ENCODE results near the gene NPHS1. TPM values are rescaled to one million over a fixed set of nuclear protein-coding genes. Genes with fewer than 3 reads are reported as not detected.
A peak's percentile ranks its signal among the peaks of the same experiment; 100 is the strongest.

Gene NPHS1
- total RNA-seq, 1 experiment from 2014 or later: 0.67 TPM

DNA sequence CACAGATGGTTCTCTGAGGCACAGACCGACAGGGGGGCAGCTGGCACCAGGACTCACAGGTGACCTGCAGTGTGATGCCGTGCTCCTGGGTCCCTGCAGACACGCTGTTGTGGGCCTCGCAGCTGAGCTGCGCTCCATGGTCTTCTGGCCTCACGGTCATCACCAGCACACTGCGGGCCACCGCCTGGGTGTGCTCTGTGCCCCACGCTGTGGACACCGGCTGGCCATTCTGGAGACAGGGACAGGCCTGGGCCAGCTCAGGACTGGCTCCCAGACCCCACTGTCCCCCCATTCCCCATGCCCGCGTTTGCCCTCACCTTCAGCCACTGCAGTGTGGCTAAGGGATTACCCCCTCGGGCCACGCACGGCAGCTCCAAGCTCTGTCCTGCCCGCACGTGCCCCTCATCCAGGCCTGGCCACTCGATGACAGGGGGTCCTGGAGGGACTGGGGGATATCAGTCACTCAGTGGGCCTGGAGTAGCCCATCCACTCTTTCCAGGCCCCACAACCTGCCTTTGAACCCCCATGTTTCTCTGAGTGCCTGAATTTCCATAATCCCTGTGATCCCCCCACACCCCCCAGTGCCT lies 3.3 kb downstream of the NPHS1 start:
- ChIA-PET CTCF (no interaction called here), POLR2A (no interaction called here)
- DNase-seq (ENCODE audit: low read depth, low spot score): no peak
- Histone ChIP-seq H3K27me3 (ENCODE audit: control insufficient read depth, insufficient read depth, low read length) (no peaks in the 10 kb centered on the region), H3K4me3 (ENCODE audit: low read depth in 2 of 2, low read length in 2 of 2) (no peak overlapping the region), H3K9me3 (ENCODE audit: control insufficient read depth, insufficient read depth, low read depth, low read length) (no peaks in the 10 kb centered on the region), H3K27ac (ENCODE audit: low read length) (no peak overlapping the region), H3K36me3 (ENCODE audit: control insufficient read depth, insufficient read depth, low read length) (no peaks in the 10 kb centered on the region), H3K4me1 (ENCODE audit: control insufficient read depth, insufficient read depth, low read length) (peaks cover 11% of the 10 kb centered on the region)
- TF ChIP-seq SIN3A (IDR thresholded peaks at IDR 0.05; ENCODE audit: borderline replicate concordance, insufficient read depth, low read depth, low read length) (no peak), POLR2AphosphoS5 (IDR thresholded peaks at IDR 0.05; ENCODE audit: low read depth, low read length) (no peak)
- TF ChIP-seq, protein P1, sequence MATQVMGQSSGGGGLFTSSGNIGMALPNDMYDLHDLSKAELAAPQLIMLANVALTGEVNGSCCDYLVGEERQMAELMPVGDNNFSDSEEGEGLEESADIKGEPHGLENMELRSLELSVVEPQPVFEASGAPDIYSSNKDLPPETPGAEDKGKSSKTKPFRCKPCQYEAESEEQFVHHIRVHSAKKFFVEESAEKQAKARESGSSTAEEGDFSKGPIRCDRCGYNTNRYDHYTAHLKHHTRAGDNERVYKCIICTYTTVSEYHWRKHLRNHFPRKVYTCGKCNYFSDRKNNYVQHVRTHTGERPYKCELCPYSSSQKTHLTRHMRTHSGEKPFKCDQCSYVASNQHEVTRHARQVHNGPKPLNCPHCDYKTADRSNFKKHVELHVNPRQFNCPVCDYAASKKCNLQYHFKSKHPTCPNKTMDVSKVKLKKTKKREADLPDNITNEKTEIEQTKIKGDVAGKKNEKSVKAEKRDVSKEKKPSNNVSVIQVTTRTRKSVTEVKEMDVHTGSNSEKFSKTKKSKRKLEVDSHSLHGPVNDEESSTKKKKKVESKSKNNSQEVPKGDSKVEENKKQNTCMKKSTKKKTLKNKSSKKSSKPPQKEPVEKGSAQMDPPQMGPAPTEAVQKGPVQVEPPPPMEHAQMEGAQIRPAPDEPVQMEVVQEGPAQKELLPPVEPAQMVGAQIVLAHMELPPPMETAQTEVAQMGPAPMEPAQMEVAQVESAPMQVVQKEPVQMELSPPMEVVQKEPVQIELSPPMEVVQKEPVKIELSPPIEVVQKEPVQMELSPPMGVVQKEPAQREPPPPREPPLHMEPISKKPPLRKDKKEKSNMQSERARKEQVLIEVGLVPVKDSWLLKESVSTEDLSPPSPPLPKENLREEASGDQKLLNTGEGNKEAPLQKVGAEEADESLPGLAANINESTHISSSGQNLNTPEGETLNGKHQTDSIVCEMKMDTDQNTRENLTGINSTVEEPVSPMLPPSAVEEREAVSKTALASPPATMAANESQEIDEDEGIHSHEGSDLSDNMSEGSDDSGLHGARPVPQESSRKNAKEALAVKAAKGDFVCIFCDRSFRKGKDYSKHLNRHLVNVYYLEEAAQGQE (IDR thresholded peaks at IDR 0.05; ENCODE audit: insufficient read depth in 1 of 2, low read depth in 2 of 2, low read length in 1 of 2): 0 out of 4 replicates have a peak, but pooled peaks of 1 of the 2 experiments have one; percentile 16
- TF ChIP-seq, protein P2, sequence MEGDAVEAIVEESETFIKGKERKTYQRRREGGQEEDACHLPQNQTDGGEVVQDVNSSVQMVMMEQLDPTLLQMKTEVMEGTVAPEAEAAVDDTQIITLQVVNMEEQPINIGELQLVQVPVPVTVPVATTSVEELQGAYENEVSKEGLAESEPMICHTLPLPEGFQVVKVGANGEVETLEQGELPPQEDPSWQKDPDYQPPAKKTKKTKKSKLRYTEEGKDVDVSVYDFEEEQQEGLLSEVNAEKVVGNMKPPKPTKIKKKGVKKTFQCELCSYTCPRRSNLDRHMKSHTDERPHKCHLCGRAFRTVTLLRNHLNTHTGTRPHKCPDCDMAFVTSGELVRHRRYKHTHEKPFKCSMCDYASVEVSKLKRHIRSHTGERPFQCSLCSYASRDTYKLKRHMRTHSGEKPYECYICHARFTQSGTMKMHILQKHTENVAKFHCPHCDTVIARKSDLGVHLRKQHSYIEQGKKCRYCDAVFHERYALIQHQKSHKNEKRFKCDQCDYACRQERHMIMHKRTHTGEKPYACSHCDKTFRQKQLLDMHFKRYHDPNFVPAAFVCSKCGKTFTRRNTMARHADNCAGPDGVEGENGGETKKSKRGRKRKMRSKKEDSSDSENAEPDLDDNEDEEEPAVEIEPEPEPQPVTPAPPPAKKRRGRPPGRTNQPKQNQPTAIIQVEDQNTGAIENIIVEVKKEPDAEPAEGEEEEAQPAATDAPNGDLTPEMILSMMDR (IDR thresholded peaks at IDR 0.05): no peak
- no peak for ATAC-seq
- no TSS peak for BruUV-seq (replicated peaks)
- in situ Hi-C loops (cut with HindIII; ENCODE audit: low pct_unique_long_range_greater_than_20kb, low sequenced_read_pairs) (no loop called here), intact Hi-C loops (cut with micrococcal nuclease; ENCODE audit: unreplicated experiment) (no loop called here)

DNA sequence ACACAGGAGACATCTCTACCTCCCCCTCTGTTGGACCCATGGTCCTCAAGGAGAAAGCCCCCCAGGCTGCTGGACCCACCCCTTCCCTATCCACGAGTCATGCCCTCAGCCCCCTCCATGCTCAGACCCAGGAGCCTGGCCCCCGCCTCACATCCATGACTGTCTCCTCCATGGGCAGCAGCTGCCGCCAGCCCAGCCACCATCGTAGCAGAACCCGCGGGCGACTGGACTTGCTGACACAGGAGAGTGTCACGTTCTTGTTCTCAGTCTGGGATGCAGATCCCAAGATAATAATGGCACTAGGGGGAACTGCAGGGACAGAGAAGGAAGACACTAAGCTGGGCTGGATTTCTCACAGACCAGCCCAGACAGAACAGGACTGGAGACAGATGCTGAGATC lies 3.8 kb downstream of the NPHS1 start:
- no peaks in the 10 kb centered on the region for H3K36me3 ChIP-seq (ENCODE audit: control insufficient read depth, insufficient read depth, low read length)
- no peak overlapping the region for H3K27ac ChIP-seq (ENCODE audit: low read length)
- in situ Hi-C loops (cut with HindIII; ENCODE audit: low pct_unique_long_range_greater_than_20kb, low sequenced_read_pairs): no loop called here
- intact Hi-C loops (cut with micrococcal nuclease; ENCODE audit: unreplicated experiment): no loop called here
- no TSS peak for BruUV-seq (replicated peaks)
- ATAC-seq (no peak), DNase-seq (ENCODE audit: low read depth, low spot score) (no peak)
- no peak for TF ChIP-seq POLR2AphosphoS5 (IDR thresholded peaks at IDR 0.05; ENCODE audit: low read depth, low read length)
- no peak for TF ChIP-seq TCF7L2 (IDR thresholded peaks at IDR 0.05; ENCODE audit: low read depth, low read length)
- TF ChIP-seq, protein P2 (IDR thresholded peaks at IDR 0.05): no peak
- no peak for TF ChIP-seq SIN3A (IDR thresholded peaks at IDR 0.05; ENCODE audit: borderline replicate concordance, insufficient read depth, low read depth, low read length)
- TF ChIP-seq, protein P1 (IDR thresholded peaks at IDR 0.05; ENCODE audit: insufficient read depth in 1 of 2, low read depth in 2 of 2, low read length in 1 of 2): no peak
- H3K9me3 ChIP-seq (ENCODE audit: control insufficient read depth, insufficient read depth, low read depth, low read length): no peaks in the 10 kb centered on the region
- H3K27me3 ChIP-seq (ENCODE audit: control insufficient read depth, insufficient read depth, low read length): no peaks in the 10 kb centered on the region
- no peak overlapping the region for H3K4me3 ChIP-seq (ENCODE audit: low read depth in 2 of 2, low read length in 2 of 2)
- CTCF ChIA-PET: no interaction called here
- POLR2A ChIA-PET: no interaction called here
- peaks cover 11% of the 10 kb centered on the region for H3K4me1 ChIP-seq (ENCODE audit: control insufficient read depth, insufficient read depth, low read length)
